Liver (tissue), 3 donors: ENCODE results near the gene CPA2.

Source experiments
- JUND ChIP-seq, 2 donors: IDR thresholded peaks; 2 replicates each; pipeline ENCODE4 v1.6.1; 2016; ENCODE audit warnings: antibody characterized with exemption in 2 of 2
- NR2F2 ChIP-seq: IDR thresholded peaks from 2 replicates; pipeline ENCODE4 v1.6.1; 2016; ENCODE audit warnings: antibody characterized with exemption
- RAD21 ChIP-seq, 2 donors: IDR thresholded peaks; 2 replicates each; pipeline ENCODE4 v1.6.1; 2016; ENCODE audit warnings: antibody characterized with exemption in 2 of 2, mild to moderate bottlenecking in 2 of 2
- RXRA ChIP-seq, 2 donors: IDR thresholded peaks; 2 replicates each; pipeline ENCODE4 v1.6.1; 2017 to 2018; ENCODE audit warnings: antibody characterized with exemption in 2 of 2, mild to moderate bottlenecking in 1 of 2
- SP1 ChIP-seq: IDR thresholded peaks from 2 replicates; pipeline ENCODE4 v1.6.1; 2018; ENCODE audit warnings: antibody characterized with exemption, mild to moderate bottlenecking
- YY1 ChIP-seq: IDR thresholded peaks from 2 replicates; pipeline ENCODE4 v1.6.1; 2016; ENCODE audit warnings: antibody characterized with exemption, mild to moderate bottlenecking
- TF ChIP-seq, protein P1 (sequence below): fragments of 150-350 bp; IDR thresholded peaks from 2 replicates; pipeline ENCODE4 v1.5.1; 2017; ENCODE audit warnings: improper control_type of control experiment, low read depth, low read length; ENCODE audit not compliant: missing input control
- TF ChIP-seq, protein P2 (sequence below): IDR thresholded peaks from 2 replicates; pipeline ENCODE4 v1.6.1; 2016; ENCODE audit warnings: antibody characterized with exemption
- TF ChIP-seq, protein P3 (sequence below): IDR thresholded peaks from 2 replicates; pipeline ENCODE4 v1.6.1; 2016; ENCODE audit warnings: antibody characterized with exemption
- donor health status: healthy.
- donor health status: healthy.

DNA sequence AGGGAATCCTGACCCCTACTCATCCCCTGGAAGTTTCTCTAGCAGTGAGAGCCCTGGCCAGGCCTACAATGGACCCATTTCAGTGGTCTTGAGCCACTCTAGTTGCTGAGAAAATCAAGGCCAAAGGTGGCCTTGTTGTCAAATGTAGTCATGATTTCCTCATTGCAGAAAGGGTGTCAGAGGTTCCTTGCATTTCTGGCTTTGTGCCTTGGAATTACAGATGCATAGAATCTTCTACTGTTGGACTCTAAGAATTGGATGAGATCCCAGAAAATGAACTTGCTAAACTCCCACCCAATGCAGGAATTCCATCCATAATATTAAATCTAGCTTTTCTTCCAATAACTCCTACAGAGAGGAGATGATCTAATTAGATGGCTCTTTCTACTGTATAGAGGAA, 12.2 kb downstream of the CPA2 start:
- TF ChIP-seq, protein P1, sequence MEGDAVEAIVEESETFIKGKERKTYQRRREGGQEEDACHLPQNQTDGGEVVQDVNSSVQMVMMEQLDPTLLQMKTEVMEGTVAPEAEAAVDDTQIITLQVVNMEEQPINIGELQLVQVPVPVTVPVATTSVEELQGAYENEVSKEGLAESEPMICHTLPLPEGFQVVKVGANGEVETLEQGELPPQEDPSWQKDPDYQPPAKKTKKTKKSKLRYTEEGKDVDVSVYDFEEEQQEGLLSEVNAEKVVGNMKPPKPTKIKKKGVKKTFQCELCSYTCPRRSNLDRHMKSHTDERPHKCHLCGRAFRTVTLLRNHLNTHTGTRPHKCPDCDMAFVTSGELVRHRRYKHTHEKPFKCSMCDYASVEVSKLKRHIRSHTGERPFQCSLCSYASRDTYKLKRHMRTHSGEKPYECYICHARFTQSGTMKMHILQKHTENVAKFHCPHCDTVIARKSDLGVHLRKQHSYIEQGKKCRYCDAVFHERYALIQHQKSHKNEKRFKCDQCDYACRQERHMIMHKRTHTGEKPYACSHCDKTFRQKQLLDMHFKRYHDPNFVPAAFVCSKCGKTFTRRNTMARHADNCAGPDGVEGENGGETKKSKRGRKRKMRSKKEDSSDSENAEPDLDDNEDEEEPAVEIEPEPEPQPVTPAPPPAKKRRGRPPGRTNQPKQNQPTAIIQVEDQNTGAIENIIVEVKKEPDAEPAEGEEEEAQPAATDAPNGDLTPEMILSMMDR = no peak
- TF ChIP-seq SP1 (no peak), RAD21 (IDR thresholded peaks at IDR 0.05) (no peak), YY1 (no peak), JUND (IDR thresholded peaks at IDR 0.05) (no peak), NR2F2 (no peak), RXRA (IDR thresholded peaks at IDR 0.05) (no peak)
- TF ChIP-seq, protein P2, sequence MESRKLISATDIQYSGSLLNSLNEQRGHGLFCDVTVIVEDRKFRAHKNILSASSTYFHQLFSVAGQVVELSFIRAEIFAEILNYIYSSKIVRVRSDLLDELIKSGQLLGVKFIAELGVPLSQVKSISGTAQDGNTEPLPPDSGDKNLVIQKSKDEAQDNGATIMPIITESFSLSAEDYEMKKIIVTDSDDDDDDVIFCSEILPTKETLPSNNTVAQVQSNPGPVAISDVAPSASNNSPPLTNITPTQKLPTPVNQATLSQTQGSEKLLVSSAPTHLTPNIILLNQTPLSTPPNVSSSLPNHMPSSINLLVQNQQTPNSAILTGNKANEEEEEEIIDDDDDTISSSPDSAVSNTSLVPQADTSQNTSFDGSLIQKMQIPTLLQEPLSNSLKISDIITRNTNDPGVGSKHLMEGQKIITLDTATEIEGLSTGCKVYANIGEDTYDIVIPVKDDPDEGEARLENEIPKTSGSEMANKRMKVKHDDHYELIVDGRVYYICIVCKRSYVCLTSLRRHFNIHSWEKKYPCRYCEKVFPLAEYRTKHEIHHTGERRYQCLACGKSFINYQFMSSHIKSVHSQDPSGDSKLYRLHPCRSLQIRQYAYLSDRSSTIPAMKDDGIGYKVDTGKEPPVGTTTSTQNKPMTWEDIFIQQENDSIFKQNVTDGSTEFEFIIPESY = no peak
- TF ChIP-seq, protein P3, sequence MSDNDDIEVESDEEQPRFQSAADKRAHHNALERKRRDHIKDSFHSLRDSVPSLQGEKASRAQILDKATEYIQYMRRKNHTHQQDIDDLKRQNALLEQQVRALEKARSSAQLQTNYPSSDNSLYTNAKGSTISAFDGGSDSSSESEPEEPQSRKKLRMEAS = no peak
